Liver (tissue), 3 donors: ENCODE measurements around the gene MAD2L2.

Experiments used
- EGR1 ChIP-seq, 2 donors: IDR thresholded peaks; 2 replicates each; pipeline ENCODE4 v1.6.1; 2016 to 2018; ENCODE audit warnings: antibody characterized with exemption in 2 of 2, low read depth in 2 of 2
- JUND ChIP-seq, 2 donors: IDR thresholded peaks; 2 replicates each; pipeline ENCODE4 v1.6.1; 2016; ENCODE audit warnings: antibody characterized with exemption in 2 of 2
- RAD21 ChIP-seq, 2 donors: IDR thresholded peaks; 2 replicates each; pipeline ENCODE4 v1.6.1; 2016; ENCODE audit warnings: antibody characterized with exemption in 2 of 2, mild to moderate bottlenecking in 2 of 2
- YY1 ChIP-seq: IDR thresholded peaks from 2 replicates; pipeline ENCODE4 v1.6.1; 2016; ENCODE audit warnings: antibody characterized with exemption, mild to moderate bottlenecking
- TF ChIP-seq, protein P1 (sequence below): IDR thresholded peaks from 2 replicates; pipeline ENCODE4 v1.6.1; 2016; ENCODE audit warnings: antibody characterized with exemption
- TF ChIP-seq, protein P2 (sequence below): fragments of 150-350 bp; IDR thresholded peaks from 2 replicates; pipeline ENCODE4 v1.5.1; 2017; ENCODE audit warnings: improper control_type of control experiment, low read depth, low read length; ENCODE audit not compliant: missing input control
- TF ChIP-seq, protein P3 (sequence below): IDR thresholded peaks from 2 replicates; pipeline ENCODE4 v1.6.1; 2016; ENCODE audit warnings: antibody characterized with exemption
- TF ChIP-seq, protein P4 (sequence below): IDR thresholded peaks from 2 replicates; pipeline ENCODE4 v1.6.1; 2016; ENCODE audit warnings: antibody characterized with exemption
- donor health status: healthy.
- donor health status: healthy.

DNA sequence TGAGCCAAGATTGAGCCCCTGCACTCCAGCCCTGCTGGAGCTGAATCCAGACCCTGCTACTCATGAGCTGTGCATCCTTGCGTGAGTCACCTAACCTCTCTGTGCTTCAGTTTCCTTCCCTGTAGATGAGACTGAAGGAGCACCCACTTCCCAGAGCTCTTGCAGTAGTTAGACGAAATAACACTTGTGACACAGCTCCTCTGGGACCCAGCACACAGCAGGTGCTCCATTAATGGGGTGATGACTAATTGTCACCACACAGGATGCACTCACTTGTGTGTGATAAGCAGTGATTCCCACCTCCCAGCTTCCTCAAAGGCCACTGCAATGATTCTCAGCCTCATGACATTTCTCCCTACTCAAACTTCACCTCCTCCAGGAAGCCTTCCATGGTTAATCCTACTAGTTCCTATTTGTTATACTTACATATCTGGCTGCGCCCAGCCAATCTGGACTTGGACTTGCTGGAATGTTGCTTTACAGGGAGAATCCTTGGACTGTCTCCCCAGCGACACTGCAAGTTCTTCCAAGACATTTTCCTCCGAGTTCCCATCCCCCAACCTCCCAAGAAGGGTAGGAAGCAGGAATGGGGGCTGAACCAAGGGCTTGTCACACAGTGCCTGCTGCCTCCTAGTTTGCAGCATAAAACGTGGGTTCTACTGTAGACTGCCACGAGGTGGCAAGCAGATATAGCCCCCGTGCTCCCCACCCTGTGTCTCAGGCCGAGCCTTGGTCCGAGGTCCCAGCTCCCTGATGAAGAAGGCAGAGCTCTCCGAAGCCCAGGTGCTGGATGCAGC, 27.8 kb upstream of the MAD2L2 start:
- TF ChIP-seq, protein P1, sequence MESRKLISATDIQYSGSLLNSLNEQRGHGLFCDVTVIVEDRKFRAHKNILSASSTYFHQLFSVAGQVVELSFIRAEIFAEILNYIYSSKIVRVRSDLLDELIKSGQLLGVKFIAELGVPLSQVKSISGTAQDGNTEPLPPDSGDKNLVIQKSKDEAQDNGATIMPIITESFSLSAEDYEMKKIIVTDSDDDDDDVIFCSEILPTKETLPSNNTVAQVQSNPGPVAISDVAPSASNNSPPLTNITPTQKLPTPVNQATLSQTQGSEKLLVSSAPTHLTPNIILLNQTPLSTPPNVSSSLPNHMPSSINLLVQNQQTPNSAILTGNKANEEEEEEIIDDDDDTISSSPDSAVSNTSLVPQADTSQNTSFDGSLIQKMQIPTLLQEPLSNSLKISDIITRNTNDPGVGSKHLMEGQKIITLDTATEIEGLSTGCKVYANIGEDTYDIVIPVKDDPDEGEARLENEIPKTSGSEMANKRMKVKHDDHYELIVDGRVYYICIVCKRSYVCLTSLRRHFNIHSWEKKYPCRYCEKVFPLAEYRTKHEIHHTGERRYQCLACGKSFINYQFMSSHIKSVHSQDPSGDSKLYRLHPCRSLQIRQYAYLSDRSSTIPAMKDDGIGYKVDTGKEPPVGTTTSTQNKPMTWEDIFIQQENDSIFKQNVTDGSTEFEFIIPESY, result no peak
- TF ChIP-seq, protein P2, sequence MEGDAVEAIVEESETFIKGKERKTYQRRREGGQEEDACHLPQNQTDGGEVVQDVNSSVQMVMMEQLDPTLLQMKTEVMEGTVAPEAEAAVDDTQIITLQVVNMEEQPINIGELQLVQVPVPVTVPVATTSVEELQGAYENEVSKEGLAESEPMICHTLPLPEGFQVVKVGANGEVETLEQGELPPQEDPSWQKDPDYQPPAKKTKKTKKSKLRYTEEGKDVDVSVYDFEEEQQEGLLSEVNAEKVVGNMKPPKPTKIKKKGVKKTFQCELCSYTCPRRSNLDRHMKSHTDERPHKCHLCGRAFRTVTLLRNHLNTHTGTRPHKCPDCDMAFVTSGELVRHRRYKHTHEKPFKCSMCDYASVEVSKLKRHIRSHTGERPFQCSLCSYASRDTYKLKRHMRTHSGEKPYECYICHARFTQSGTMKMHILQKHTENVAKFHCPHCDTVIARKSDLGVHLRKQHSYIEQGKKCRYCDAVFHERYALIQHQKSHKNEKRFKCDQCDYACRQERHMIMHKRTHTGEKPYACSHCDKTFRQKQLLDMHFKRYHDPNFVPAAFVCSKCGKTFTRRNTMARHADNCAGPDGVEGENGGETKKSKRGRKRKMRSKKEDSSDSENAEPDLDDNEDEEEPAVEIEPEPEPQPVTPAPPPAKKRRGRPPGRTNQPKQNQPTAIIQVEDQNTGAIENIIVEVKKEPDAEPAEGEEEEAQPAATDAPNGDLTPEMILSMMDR, result no peak
- TF ChIP-seq, protein P3, sequence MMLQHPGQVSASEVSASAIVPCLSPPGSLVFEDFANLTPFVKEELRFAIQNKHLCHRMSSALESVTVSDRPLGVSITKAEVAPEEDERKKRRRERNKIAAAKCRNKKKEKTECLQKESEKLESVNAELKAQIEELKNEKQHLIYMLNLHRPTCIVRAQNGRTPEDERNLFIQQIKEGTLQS, result no peak
- TF ChIP-seq, protein P4, sequence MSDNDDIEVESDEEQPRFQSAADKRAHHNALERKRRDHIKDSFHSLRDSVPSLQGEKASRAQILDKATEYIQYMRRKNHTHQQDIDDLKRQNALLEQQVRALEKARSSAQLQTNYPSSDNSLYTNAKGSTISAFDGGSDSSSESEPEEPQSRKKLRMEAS, result no peak
- no peak for TF ChIP-seq RAD21 (IDR thresholded peaks at IDR 0.05)
- no peak for TF ChIP-seq JUND (IDR thresholded peaks at IDR 0.05)
- TF ChIP-seq YY1, result no peak
- TF ChIP-seq EGR1 (IDR thresholded peaks at IDR 0.05; ENCODE audit: low read depth in 2 of 2), result no peak
